HEK293T (cell line): ENCODE results near the gene CA10.

Experiments
- ARNT ChIP-seq: fragments of 450-650 bp; IDR thresholded peaks from 2 replicates; pipeline ENCODE4 v1.6.1; 2017; ENCODE audit warnings: mild to moderate bottlenecking
- BHLHE40 ChIP-seq: fragments of 450-650 bp; IDR thresholded peaks from 2 replicates; pipeline ENCODE4 v1.6.1; 2016; ENCODE audit warnings: mild to moderate bottlenecking, moderate library complexity, borderline replicate concordance
- ELF4 ChIP-seq: fragments of 450-650 bp; IDR thresholded peaks from 2 replicates; pipeline ENCODE4 v1.6.1; 2017; ENCODE audit warnings: antibody characterized with exemption
- FOXA1 ChIP-seq: fragments of 450-650 bp; IDR thresholded peaks from 2 replicates; pipeline ENCODE4 v1.6.1; 2016; ENCODE audit warnings: mild to moderate bottlenecking
- FOXK2 ChIP-seq: fragments of 450-650 bp; IDR thresholded peaks from 2 replicates; pipeline ENCODE4 v1.6.1; 2016; ENCODE audit warnings: mild to moderate bottlenecking
- FOXM1 ChIP-seq: fragments of 450-650 bp; IDR thresholded peaks from 2 replicates; pipeline ENCODE4 v1.6.1; 2017; ENCODE audit warnings: mild to moderate bottlenecking, borderline replicate concordance
- HDGF ChIP-seq: fragments of 450-650 bp; IDR thresholded peaks from 2 replicates; pipeline ENCODE4 v1.6.1; 2017; ENCODE audit warnings: antibody characterized with exemption, borderline replicate concordance
- NFRKB ChIP-seq: fragments of 450-650 bp; IDR thresholded peaks from 2 replicates; pipeline ENCODE4 v1.6.1; 2016; ENCODE audit warnings: mild to moderate bottlenecking, moderate library complexity
- SP1 ChIP-seq: fragments of 450-650 bp; IDR thresholded peaks from 2 replicates; pipeline ENCODE4 v1.6.1; 2017
- SUZ12 ChIP-seq: fragments of 450-650 bp; IDR thresholded peaks from 2 replicates; pipeline ENCODE4 v1.6.1; 2016; ENCODE audit warnings: mild to moderate bottlenecking
- TARDBP ChIP-seq: fragments of 450-650 bp; IDR thresholded peaks from 2 replicates; pipeline ENCODE4 v1.6.1; 2016
- ZNF384 ChIP-seq: fragments of 450-650 bp; IDR thresholded peaks from 2 replicates; pipeline ENCODE4 v1.6.1; 2016

DNA sequence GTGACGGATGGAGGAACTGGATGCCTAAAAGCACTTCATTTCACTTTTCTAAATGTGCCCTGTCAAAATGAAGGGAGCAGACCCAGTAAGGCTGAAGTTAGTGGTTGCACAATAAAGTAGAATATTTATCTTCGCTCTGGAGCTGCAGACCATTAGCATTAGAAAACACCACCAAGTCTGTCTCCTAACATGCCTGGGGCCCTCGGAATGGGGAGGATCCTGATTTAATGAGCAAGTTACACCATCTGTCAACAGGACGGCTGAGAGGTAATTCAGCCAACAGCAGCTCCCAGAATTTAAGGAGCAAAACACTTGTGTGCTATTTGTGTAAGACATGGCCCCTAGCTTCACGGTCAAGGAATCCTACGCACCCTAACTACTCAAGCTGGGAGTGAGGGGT lies 22.3 kb downstream of the CA10 start:
- TF ChIP-seq TARDBP (no peak), FOXM1 (no peak), SUZ12 (no peak), SP1 (no peak), BHLHE40 (no peak), FOXK2 (no peak), ELF4 (no peak), ZNF384 (no peak), HDGF (no peak), NFRKB (no peak), ARNT (no peak), FOXA1 (no peak)
